HepG2 (cell line): ENCODE data around the gene UBE2G2. TPM values are rescaled to one million over a fixed set of nuclear protein-coding genes. Genes with fewer than 3 reads are reported as not detected.

Source experiments
- ATAC-seq: fragments of 200-7000 bp; cut with Tn5 transposase; 3 replicates; pipeline ENCODE4 v1.9.1; 2020; ENCODE audit warnings: mild to moderate bottlenecking, moderate library complexity
- BruUV-seq: library from RNA; stranded (reverse); fragments of 400-500 nt; replicated peaks from 2 replicates; lab custom pipeline; 2021; lab: Mats Ljungman, UMichigan
- CTCF ChIA-PET: fragments of 300-600 bp; formaldehyde crosslinking; extraction: SDS; loops from one replicate; lab custom pipeline; 2021; ENCODE audit warnings: low total read pairs, inconsistent platforms, low intra/inter-chr PET ratio; lab: Yijun Ruan, JAX
- POLR2A ChIA-PET: fragments of 350-600 bp; sonication (Branson Sonifier 250); formaldehyde crosslinking; loops from one replicate; lab custom pipeline; 2020; ENCODE audit warnings: antibody characterized with exemption, inconsistent platforms; lab: Yijun Ruan, JAX
- DNase-seq: peaks from one replicate; pipeline ENCODE4 v3.0.0-alpha.2; 2015; ENCODE audit warnings: low spot score
- FAIRE-seq: peaks from 3 replicates; lab custom pipeline; 2011; peaks lifted over from hg19 to GRCh38; lab: Jason Lieb, UNC
- H2AFZ ChIP-seq: one replicate; pipeline ENCODE4 v1.6.1; 2011; ENCODE audit warnings: low read length, inconsistent platforms
- H3K27ac ChIP-seq: fragments of 300-600 bp; 3 replicates; pipeline ENCODE4 v1.8.0; 2011; ENCODE audit warnings: mixed run types, mild to moderate bottlenecking, mixed read lengths, low read length, inconsistent platforms; ENCODE audit not compliant: insufficient read depth; ENCODE audit errors: extremely low read length
- H3K27me3 ChIP-seq, 2 experiments: fragments of 200-600 bp in 1 of 2; 2 replicates in 1 of 2; 3 replicates in 1 of 2; pipeline versions ENCODE4 v1.6.0 to v1.8.0; 2011; ENCODE audit warnings: low read length in 2 of 2, mild to moderate bottlenecking in 2 of 2, moderate library complexity in 2 of 2, inconsistent platforms in 1 of 2; ENCODE audit not compliant: insufficient read depth in 2 of 2, control insufficient read depth in 1 of 2
- H3K36me3 ChIP-seq, 2 experiments: fragments of 200-600 bp in 1 of 2; replicated peaks in 1 of 2; 2 replicates in 1 of 2; 3 replicates in 1 of 2; pipeline versions ENCODE4 v1.5.1 to v1.8.0; 2011; ENCODE audit warnings: low read length in 2 of 2, inconsistent platforms in 1 of 2; ENCODE audit not compliant: insufficient read depth in 2 of 2, control insufficient read depth in 1 of 2
- H3K4me1 ChIP-seq: 2 replicates; pipeline ENCODE4 v1.5.1; 2012; ENCODE audit warnings: low read length, inconsistent platforms; ENCODE audit not compliant: insufficient read depth
- H3K4me2 ChIP-seq: 2 replicates; pipeline ENCODE4 v1.6.0; 2011; ENCODE audit warnings: low read depth, low read length, inconsistent platforms
- H3K4me3 ChIP-seq, 3 experiments: fragments of 200-600 bp in 1 of 3; sonication (generic), shearing (Covaris generic) in 1 of 3; replicated peaks in 1 of 3; 2 replicates each; pipeline ENCODE4 v1.5.1; 2011 to 2016; ENCODE audit warnings: low read length in 3 of 3, inconsistent platforms in 2 of 3, low read depth in 2 of 3, mild to moderate bottlenecking in 2 of 3, control low read depth in 1 of 3, mixed read lengths in 1 of 3; ENCODE audit not compliant: insufficient read depth in 1 of 3
- H3K79me2 ChIP-seq: one replicate; pipeline ENCODE4 v1.6.1; 2011; ENCODE audit warnings: low read length, inconsistent platforms; ENCODE audit not compliant: insufficient read depth
- H3K9ac ChIP-seq: 2 replicates; pipeline ENCODE4 v1.6.0; 2011; ENCODE audit warnings: mild to moderate bottlenecking, low read depth, low read length, inconsistent platforms; ENCODE audit not compliant: insufficient read depth
- H3K9me3 ChIP-seq: 2 replicates; pipeline ENCODE4 v1.5.1; 2012; ENCODE audit warnings: mild to moderate bottlenecking, low read length
- H4K20me1 ChIP-seq: 2 replicates; pipeline ENCODE4 v1.6.0; 2011; ENCODE audit warnings: inconsistent platforms, mild to moderate bottlenecking, low read length, moderate library complexity; ENCODE audit not compliant: insufficient read depth
- HNRNPLL ChIP-seq: fragments of 200-400 bp; formaldehyde crosslinking; IDR thresholded peaks from 2 replicates; pipeline ENCODE4 v1.6.1; 2017; ENCODE audit warnings: mild to moderate bottlenecking, low read depth, low read length; ENCODE audit not compliant: poor library complexity, severe bottlenecking
- KMT2B ChIP-seq: IDR thresholded peaks from 2 replicates; pipeline ENCODE4 v1.6.1; 2016; ENCODE audit warnings: missing genetic modification reagents, missing compliant biosample characterization
- NCOA1 ChIP-seq: sonication (generic); formaldehyde crosslinking; IDR thresholded peaks from 2 replicates; pipeline ENCODE4 v1.9.0; 2021; ENCODE audit warnings: missing genetic modification reagents
- PAF1 ChIP-seq: IDR thresholded peaks from 2 replicates; pipeline ENCODE4 v1.6.1; 2016; ENCODE audit warnings: missing genetic modification reagents, missing compliant biosample characterization
- RBM22 ChIP-seq: fragments of 200-400 bp; formaldehyde crosslinking; optimal IDR thresholded peaks from 2 replicates; pipeline ENCODE3; 2017; ENCODE audit warnings: mild to moderate bottlenecking, low read length, moderate library complexity
- ZNF260 ChIP-seq: sonication (generic); formaldehyde crosslinking; IDR thresholded peaks from 2 replicates; pipeline ENCODE4 v1.4.0; 2020; ENCODE audit warnings: missing genetic modification reagents, low read depth, mild to moderate bottlenecking, borderline replicate concordance
- ZNF317 ChIP-seq: sonication (generic); formaldehyde crosslinking; IDR thresholded peaks from 2 replicates; pipeline ENCODE4 v1.5.0; 2020; ENCODE audit warnings: mild to moderate bottlenecking, missing genetic modification reagents
- ZNF329 ChIP-seq: sonication (generic); formaldehyde crosslinking; IDR thresholded peaks from 2 replicates; pipeline ENCODE4 v1.9.0; 2021; ENCODE audit warnings: low read depth, mild to moderate bottlenecking, missing genetic modification reagents
- WGBS: methylation state at CpG from one replicate; pipeline ENCODE4 v1.1.6; 2017; ENCODE audit warnings: low lambda C conversion rate; 5-methylcytosine and 5-hydroxymethylcytosine counted together
- in situ Hi-C: cut with HindIII; loops from 2 replicates; pipeline ENCODE4 v1.10.0; 2017; ENCODE audit warnings: low pct_unique_long_range_greater_than_20kb; ENCODE audit not compliant: extremely low pct_ligation_motif_present
- intact Hi-C: fragments of 100-400 bp; cut with micrococcal nuclease; formaldehyde crosslinking; loops from one replicate; pipeline ENCODE4 v1.10.0; 2022; ENCODE audit not compliant: unreplicated experiment
- polyA plus RNA-seq, 8 experiments: library from polyadenylated mRNA; depleted of rRNA in 3 of 8; stranded (reverse) in 7 of 8; unstranded in 1 of 8; fragments of >200 nt; fragmentation: Illumina TruSeq in 4 of 8; extraction: Trizol in 4 of 8; gene quantifications; 2 replicates each; pipeline versions ENCODE4 v1.2.1 to v1.2.3, GENCODE V29; 2011 to 2016; ENCODE audit warnings: low read depth in 4 of 8, missing spikeins in 1 of 8, mixed read lengths in 1 of 8; ENCODE audit not compliant: insufficient read depth in 1 of 8
- total RNA-seq, 5 experiments: library from RNA; depleted of rRNA; stranded (reverse); fragments of >200 nt; fragmentation: Illumina TruSeq; extraction: Trizol; gene quantifications; 2 replicates each; pipeline ENCODE4 v1.2.3, GENCODE V29; 2016; ENCODE audit warnings: low read depth in 1 of 5
- TF ChIP-seq, protein P1 (sequence below): sonication (generic); formaldehyde crosslinking; IDR thresholded peaks from 2 replicates; pipeline ENCODE4 v1.4.0; 2020; ENCODE audit warnings: missing genetic modification reagents
- TF ChIP-seq, protein P2 (sequence below): sonication (generic); formaldehyde crosslinking; IDR thresholded peaks from 2 replicates; pipeline ENCODE4 v1.4.0; 2020; ENCODE audit warnings: missing genetic modification reagents

Gene UBE2G2
- total and polyA plus RNA-seq, 2 of the 13 experiments (the other 11 are each of a cell fraction or from before 2014, with no cell fraction given): 55.4 to 92.0 TPM

DNA sequence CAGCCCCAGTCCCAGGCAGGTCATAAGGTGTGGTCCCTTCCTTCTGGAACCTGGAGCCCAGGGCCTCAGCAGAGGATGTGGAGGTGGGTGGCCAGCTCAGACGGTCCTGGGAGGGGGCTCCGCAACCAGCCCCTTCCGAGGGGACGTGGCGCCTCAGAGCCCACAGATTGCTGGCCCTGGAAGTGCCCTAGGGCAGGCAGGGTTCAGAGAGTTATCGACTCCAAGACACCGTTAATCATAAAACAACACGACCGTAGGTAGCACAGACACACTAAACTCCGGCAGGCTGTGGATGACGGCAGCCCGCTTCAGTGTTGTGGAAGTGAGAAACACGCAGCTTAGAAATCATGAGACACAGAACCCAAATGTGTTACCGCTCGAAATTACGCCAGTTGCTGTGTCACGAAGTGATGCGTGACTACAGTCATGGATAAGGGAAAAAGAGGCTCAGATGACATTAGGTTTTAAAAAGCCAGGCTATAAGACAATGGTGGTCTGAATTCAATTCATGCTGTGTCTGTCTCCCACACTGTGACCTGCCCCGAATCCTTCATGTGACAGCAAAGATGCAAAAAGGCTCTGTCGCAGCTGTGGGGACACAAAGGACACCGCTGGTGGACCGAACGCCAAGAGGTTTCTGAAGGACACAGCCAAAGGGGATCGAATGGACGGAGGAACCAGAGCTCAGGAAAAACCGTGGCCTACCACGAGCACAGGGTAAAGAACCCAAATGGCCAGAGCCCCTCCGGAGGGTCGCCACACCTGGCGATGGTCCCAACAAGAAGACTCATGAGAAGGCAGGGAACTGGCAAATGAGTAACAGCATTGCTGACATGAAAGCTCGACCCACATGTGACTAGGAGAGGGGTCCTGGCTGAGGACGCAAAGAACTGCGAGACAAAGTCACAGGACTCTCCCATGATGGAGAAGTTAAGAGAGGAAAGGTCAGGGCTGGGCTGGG, 17.9 kb upstream of the UBE2G2 start:
- Histone ChIP-seq H3K27ac (no peak overlapping the region), H3K79me2 (peaks cover 23% of the 10 kb centered on the region), H3K4me1 (peaks cover 34% of the 10 kb centered on the region), H3K4me2 (peak overlapping the region; percentile 80; the same call in 1 of the 2 replicates), H3K4me3 (peak overlapping the region in 1 of 3 experiments; percentile 88; a peak in 2 of 6 replicates), H2AFZ (no peak overlapping the region), H3K9me3 (peaks cover 22% of the 10 kb centered on the region), H3K36me3 (peaks cover 0 to 1% of the 10 kb centered on the region in 2 experiments; a peak in 3 of 5 replicates), H4K20me1 (peaks cover 8% of the 10 kb centered on the region; the same call in 1 of the 2 replicates), H3K9ac (no peak overlapping the region), H3K27me3 (no peaks in the 10 kb centered on the region)
- DNase-seq: no peak
- no peak for FAIRE-seq
- CTCF ChIA-PET: no interaction called here
- no peak for TF ChIP-seq RBM22
- TF ChIP-seq ZNF317 (CRISPR knock-in tag): peak; percentile 44; the same call in 1 of the 2 replicates
- WGBS: 93% methylated on average over 30 of the region's 33 CpGs
- no TSS peak for BruUV-seq
- POLR2A ChIA-PET: interaction anchor here (0.5 to 1.1 kb wide), 2 partner anchors 93 to 108 kb away, joined by 3 read pairs; no protein-coding TSS in a partner anchor
- intact Hi-C loops (no loop called here), in situ Hi-C loops (no loop called here)
- no peak for ATAC-seq

DNA sequence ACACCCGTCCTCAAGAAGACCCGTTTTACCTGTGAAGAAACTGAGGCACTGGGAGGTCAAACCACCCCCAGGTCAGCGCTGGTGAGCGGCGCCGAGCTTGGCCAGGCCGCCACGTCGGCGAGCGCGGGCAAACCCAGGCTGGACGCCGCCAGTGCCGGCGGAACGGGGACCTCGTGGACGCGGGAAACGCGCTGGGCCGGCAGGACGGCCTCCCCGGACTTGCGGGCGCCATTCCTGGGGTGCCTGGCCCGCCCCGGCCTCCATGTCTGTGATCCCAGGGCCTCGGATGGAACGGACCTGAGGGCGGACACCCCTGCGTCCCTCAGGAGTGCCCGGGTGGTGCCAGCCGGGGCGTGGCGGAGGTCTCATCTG, 17.0 kb upstream of the UBE2G2 start:
- Histone ChIP-seq H3K4me2 (peak overlapping the region; percentile 80), H3K27me3 (no peaks in the 10 kb centered on the region), H3K9me3 (peaks cover 19% of the 10 kb centered on the region), H3K4me3 (peak overlapping the region; percentile 68 to 88 (median 72)), H2AFZ (no peak overlapping the region), H3K4me1 (peaks cover 34% of the 10 kb centered on the region), H4K20me1 (peaks cover 9% of the 10 kb centered on the region; the same call in 1 of the 2 replicates), H3K9ac (peak overlapping the region; percentile 81), H3K27ac (peak overlapping the region; percentile 71), H3K79me2 (peaks cover 32% of the 10 kb centered on the region), H3K36me3 (peaks cover 1 to 7% of the 10 kb centered on the region in 2 experiments; a peak in 3 of 5 replicates)
- ChIA-PET POLR2A (no interaction called here), CTCF (no interaction called here)
- ATAC-seq (no peak), FAIRE-seq (no peak), DNase-seq (no peak)
- in situ Hi-C loops: no loop called here
- no TSS peak for BruUV-seq
- 90% methylated on average over 4 of the region's 37 CpGs for WGBS
- intact Hi-C loops: no loop called here
- TF ChIP-seq HNRNPLL (peak; percentile 6), PAF1 (no peak), ZNF260 (no peak), ZNF329 (CRISPR knock-in tag) (0 out of 2 replicates have a peak, but pooled peaks have one; percentile 26), NCOA1 (CRISPR knock-in tag) (no peak), KMT2B (CRISPR knock-in tag) (no peak)
- TF ChIP-seq, protein P1, sequence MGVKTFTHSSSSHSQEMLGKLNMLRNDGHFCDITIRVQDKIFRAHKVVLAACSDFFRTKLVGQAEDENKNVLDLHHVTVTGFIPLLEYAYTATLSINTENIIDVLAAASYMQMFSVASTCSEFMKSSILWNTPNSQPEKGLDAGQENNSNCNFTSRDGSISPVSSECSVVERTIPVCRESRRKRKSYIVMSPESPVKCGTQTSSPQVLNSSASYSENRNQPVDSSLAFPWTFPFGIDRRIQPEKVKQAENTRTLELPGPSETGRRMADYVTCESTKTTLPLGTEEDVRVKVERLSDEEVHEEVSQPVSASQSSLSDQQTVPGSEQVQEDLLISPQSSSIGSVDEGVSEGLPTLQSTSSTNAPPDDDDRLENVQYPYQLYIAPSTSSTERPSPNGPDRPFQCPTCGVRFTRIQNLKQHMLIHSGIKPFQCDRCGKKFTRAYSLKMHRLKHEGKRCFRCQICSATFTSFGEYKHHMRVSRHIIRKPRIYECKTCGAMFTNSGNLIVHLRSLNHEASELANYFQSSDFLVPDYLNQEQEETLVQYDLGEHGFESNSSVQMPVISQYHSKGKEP (CRISPR knock-in tag): no peak
- TF ChIP-seq, protein P2, sequence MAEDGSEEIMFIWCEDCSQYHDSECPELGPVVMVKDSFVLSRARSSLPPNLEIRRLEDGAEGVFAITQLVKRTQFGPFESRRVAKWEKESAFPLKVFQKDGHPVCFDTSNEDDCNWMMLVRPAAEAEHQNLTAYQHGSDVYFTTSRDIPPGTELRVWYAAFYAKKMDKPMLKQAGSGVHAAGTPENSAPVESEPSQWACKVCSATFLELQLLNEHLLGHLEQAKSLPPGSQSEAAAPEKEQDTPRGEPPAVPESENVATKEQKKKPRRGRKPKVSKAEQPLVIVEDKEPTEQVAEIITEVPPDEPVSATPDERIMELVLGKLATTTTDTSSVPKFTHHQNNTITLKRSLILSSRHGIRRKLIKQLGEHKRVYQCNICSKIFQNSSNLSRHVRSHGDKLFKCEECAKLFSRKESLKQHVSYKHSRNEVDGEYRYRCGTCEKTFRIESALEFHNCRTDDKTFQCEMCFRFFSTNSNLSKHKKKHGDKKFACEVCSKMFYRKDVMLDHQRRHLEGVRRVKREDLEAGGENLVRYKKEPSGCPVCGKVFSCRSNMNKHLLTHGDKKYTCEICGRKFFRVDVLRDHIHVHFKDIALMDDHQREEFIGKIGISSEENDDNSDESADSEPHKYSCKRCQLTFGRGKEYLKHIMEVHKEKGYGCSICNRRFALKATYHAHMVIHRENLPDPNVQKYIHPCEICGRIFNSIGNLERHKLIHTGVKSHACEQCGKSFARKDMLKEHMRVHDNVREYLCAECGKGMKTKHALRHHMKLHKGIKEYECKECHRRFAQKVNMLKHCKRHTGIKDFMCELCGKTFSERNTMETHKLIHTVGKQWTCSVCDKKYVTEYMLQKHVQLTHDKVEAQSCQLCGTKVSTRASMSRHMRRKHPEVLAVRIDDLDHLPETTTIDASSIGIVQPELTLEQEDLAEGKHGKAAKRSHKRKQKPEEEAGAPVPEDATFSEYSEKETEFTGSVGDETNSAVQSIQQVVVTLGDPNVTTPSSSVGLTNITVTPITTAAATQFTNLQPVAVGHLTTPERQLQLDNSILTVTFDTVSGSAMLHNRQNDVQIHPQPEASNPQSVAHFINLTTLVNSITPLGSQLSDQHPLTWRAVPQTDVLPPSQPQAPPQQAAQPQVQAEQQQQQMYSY (CRISPR knock-in tag): no peak
